ENCODE data around the gene ZNF202.

GRCh38 chr11:123783536-123783935 lies 42.1 kb upstream of the ZNF202 start:
- no peak for TF ChIP-seq MATR3 (CRISPR knock-in tag; IDR thresholded peaks at IDR 0.05)
- no peak for TF ChIP-seq MAX (IDR thresholded peaks at IDR 0.05)
- TF ChIP-seq ZBTB33 (CRISPR knock-in tag; IDR thresholded peaks at IDR 0.05) = no peak
- no peak for TF ChIP-seq CHD2 (IDR thresholded peaks at IDR 0.05; ENCODE audit: low read depth, low read length)
- no peak for TF ChIP-seq ZSCAN5A (CRISPR knock-in tag; IDR thresholded peaks at IDR 0.05; ENCODE audit: borderline replicate concordance)
- no peak for TF ChIP-seq ARNTL (CRISPR knock-in tag; IDR thresholded peaks at IDR 0.05)
- TF ChIP-seq JDP2 (CRISPR knock-in tag; IDR thresholded peaks at IDR 0.05; ENCODE audit: borderline replicate concordance) = no peak
